GM10847 (cell line): ENCODE results near the gene GLYR1.

Experiments
- POLR2A ChIP-seq: IDR thresholded peaks from 2 replicates; pipeline ENCODE4 v1.6.1; 2011; ENCODE audit not compliant: insufficient read length; ENCODE audit errors: extremely low read depth

GLYR1 gene

GRCh38 chr16:4795828-4796572 is 51.1 kb downstream of the GLYR1 start:
- TF ChIP-seq POLR2A = no peak

DNA sequence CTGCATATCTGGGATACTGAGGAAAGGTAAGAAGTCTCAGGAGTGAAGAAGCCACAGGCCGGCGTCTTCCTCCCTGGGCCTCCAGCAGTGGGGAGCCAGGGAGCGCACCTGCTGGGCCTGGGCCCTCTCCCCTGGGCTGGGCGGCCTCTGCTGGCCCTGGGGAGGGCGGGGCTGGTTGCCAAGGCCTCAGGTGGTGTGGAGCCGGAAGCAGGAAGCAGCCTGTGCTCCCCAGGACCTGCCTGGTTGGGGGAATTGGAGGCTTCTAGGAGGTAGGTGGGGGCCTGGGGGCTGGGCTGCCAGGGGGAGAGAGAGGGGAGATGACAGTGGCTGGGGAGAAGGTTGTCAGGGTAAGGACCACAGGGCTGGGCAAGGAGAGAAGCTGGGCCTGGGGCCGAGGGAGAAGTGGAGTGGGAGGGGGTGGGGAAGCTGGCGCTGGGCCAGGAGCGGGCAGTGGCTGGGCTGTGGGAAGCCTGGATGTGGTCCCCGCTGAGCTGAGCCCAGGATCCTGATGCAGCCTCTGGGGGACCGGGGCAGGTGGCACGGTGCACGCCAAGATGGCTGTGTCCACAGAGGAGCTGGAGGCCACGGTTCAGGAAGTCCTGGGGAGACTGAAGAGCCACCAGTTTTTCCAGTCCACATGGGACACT is 51.8 kb downstream of the GLYR1 start, which contains the start of gene SMIM22:
TSS of gene SMIM22 (plus strand) at position 189 of the 647 bp plus-strand sequence. CDS start at position 555, 366 bp downstream.
- TF ChIP-seq POLR2A = no peak

GRCh38 chr16:4792951-4793513 is 54.1 kb downstream of the GLYR1 start:
- no peak for TF ChIP-seq POLR2A

- TF ChIP-seq POLR2A = no peak
Measured at GRCh38 chr16:4790871-4791270, 56.2 kb downstream of the GLYR1 start.

DNA sequence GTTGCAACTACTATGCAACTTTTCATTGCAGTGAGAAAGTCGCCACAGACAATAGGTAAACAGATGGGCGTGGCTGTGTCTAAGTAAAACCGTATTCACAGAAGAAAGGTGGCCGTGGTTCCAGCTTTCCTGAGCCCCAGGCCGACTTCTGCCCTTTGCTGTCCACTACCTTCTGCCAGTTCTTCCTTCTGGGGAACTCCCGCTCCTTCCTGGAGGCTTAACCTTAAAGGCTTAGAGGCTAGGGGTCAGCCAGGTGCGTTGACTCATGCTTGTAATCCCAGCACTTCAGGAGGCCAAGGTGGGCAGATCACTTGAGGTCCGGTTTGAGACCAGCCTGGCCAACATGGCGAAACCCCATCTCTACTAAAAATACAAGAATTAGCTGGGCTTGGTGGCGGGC is 56.8 kb downstream of the GLYR1 start:
- no peak for TF ChIP-seq POLR2A

DNA sequence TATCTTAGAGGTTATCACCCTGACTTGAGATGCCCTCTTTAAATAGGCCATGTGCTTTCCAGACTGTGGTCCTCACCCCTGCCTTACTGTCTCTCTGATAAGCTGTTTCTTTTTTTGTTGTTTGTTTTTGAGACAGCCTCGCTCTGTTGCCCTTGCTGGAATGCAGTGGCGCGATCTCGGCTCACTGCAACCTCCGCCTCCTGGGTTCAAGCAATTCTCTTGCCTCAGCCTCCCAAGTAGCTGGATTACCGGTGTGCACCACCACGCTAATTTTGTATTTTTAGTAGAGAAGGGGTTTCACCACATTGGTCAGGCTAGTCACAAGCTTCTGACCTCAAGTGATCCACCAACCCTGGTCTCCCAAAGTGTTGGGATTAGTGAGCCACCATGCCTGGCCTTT is 58.2 kb downstream of the GLYR1 start:
- no peak for TF ChIP-seq POLR2A

- TF ChIP-seq POLR2A = no peak
Measured at GRCh38 chr16:4788489-4788889, 58.6 kb downstream of the GLYR1 start.

DNA sequence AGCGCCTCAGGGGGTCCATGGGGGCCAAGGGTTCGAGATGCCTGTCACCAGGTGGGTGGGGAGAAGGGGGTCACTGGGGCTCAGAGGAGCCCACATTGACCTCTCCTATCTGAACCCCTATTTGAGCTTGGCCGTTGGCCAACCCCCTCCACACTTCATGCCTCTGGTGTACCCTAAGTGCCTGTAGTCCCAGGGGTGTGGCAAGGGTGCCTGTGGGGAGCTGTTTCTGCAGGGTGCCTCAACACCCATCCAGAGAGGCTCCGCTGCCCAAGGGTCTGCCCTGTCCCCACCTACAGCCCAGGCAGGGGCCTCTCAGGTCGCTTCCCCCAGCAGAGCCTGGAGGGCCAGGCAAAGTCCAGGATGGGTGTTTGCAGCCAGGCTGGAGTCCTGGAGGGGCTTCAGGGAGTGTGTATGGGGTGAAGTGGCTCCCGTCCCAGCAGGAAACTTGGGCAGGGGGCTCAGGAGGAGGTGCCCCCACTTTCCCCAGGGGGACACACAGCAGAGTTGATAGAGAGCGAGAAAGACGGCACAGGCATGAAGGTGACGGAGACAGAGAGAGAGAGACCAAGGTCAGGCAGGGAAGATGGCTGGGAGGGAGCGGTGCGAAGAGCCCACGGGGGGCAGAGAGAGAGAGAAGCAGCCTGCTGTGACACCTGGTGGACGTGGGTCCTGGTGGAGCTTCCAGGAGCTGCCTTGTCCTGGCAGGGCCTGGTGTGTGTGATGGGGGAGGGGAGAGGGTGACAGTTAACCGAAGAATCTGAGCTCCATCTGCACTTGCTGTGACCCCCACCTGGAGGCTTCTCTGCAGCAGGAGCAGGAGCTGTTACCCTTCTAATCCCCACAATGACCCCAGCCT is 59.2 kb downstream of the GLYR1 start, which contains the start of gene SEPTIN12:
TSS of gene SEPTIN12 (minus strand) at position 719 of the 856 bp plus-strand sequence. CDS start at position 19, 700 bp downstream.
- no peak for TF ChIP-seq POLR2A

GRCh38 chr16:4787068-4787467 is 60.0 kb downstream of the GLYR1 start:
- TF ChIP-seq POLR2A = no peak

- no peak for TF ChIP-seq POLR2A
Measured at GRCh38 chr16:4785758-4786433, 61.2 kb downstream of the GLYR1 start.

DNA sequence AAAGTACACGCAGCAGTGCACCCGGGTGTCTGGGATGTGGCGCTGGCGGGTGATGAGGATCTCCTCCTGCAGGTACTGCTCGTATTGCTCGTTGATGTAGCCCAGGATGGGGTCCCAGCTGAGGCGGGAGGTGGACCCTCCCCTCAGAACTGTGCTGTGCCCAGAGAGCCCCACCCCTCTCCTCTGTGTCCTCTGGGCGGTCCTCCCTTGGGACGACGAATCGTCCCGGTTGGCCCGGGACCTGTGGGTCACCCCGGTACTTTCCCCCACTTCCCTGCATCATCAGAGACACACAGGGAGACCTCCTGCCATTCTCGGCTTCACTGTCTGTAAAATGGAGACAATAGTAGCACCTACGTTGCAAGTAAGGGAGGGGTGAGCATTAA is 63.1 kb downstream of the GLYR1 start:
- no peak for TF ChIP-seq POLR2A

DNA sequence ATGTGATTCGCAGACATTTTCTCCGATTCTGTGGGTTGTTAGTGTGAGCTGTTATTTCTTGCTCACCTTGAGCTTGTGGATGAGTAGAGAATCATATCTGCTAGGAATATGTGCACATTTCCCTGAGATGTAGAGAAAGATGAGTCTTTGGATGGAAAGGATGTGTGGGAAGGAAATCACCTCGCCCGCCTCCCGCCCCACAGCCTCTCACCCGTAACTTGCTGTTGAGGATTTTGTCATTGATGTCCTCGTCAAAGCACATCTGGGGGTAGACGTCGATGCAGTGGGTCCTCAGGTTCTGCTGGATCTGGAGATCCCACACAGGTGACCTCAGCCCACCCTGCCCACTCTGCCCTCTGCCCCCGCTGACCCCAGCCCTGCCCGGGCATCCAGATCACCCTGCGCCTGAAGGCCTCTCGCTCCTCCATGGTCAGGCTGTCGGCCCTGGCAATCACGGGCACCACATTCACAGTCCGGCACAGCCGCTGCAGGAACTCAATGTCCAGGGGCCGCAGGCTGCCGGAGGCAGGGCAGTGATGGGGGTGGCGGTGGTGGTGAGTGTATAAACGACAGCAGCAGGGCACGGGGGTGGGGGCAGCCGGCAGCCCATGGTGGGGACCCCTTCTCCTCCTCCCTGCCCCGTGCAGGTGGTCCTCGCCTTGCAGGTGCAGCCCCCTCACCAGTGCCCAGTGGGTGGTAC is 63.7 kb downstream of the GLYR1 start:
- TF ChIP-seq POLR2A = no peak

GRCh38 chr16:4780235-4780634 is 66.9 kb downstream of the GLYR1 start:
- TF ChIP-seq POLR2A = no peak

- no peak for TF ChIP-seq POLR2A
Measured at GRCh38 chr16:4778050-4778392, 69.1 kb downstream of the GLYR1 start.

- no peak for TF ChIP-seq POLR2A
Measured at GRCh38 chr16:4777339-4778049, 69.6 kb downstream of the GLYR1 start.
